ENCODE measurements around the gene KIF19.

Gene KIF19

GRCh38 chr17:74305865-74306654 is 20.0 kb upstream of the KIF19 start:
- no peak for DNase-seq

GRCh38 chr17:74307984-74308773 is 17.8 kb upstream of the KIF19 start:
- no peak for DNase-seq

- DNase-seq, result no peak
Measured at GRCh38 chr17:74309902-74310301, 16.1 kb upstream of the KIF19 start.

- DNase-seq, result no peak
Measured at GRCh38 chr17:74314877-74315276, 11.1 kb upstream of the KIF19 start.

- no peak for DNase-seq
Measured at GRCh38 chr17:74316220-74316619, 9.8 kb upstream of the KIF19 start.

GRCh38 chr17:74317071-74317470 is 9.0 kb upstream of the KIF19 start:
- DNase-seq, result no peak

GRCh38 chr17:74318391-74318790 is 7.6 kb upstream of the KIF19 start:
- no peak for DNase-seq

GRCh38 chr17:74324521-74324920 is 1.5 kb upstream of the KIF19 start:
- no peak for DNase-seq

GRCh38 chr17:74325376-74325742 is 667 bp upstream of the KIF19 start:
- DNase-seq, result no peak

GRCh38 chr17:74326506-74326905 is 480 bp downstream of the KIF19 start:
- no peak for DNase-seq

- no peak for DNase-seq
Measured at GRCh38 chr17:74328487-74328886, 2.5 kb downstream of the KIF19 start.

GRCh38 chr17:74329378-74329777 is 3.4 kb downstream of the KIF19 start:
- no peak for DNase-seq

- no peak for DNase-seq
Measured at GRCh38 chr17:74330446-74330845, 4.4 kb downstream of the KIF19 start.

- no peak for DNase-seq
Measured at GRCh38 chr17:74332017-74332650, 6.1 kb downstream of the KIF19 start.

- DNase-seq, result no peak
Measured at GRCh38 chr17:74332763-74333283, 6.8 kb downstream of the KIF19 start.

GRCh38 chr17:74334393-74335039 is 8.5 kb downstream of the KIF19 start:
- no peak for DNase-seq

- DNase-seq, result no peak
Measured at GRCh38 chr17:74335529-74336062, 9.6 kb downstream of the KIF19 start.

- no peak for DNase-seq
Measured at GRCh38 chr17:74336307-74336706, 10.3 kb downstream of the KIF19 start.

- no peak for DNase-seq
Measured at GRCh38 chr17:74337834-74338500, 11.9 kb downstream of the KIF19 start.

- no peak for DNase-seq
Measured at GRCh38 chr17:74339537-74340195, 13.6 kb downstream of the KIF19 start.

GRCh38 chr17:74340470-74341023 is 14.5 kb downstream of the KIF19 start:
- DNase-seq, result no peak

All from effector CD8-positive, alpha-beta T cell (primary cell).